Activated CD8-positive, alpha-beta T cell treated with anti-CD3 and anti-CD28 coated beads for 36 hours (primary cell): ENCODE results near the gene AGFG1. TPM values are rescaled to one million over a fixed set of nuclear protein-coding genes. Genes with fewer than 3 reads are reported as not detected.

Source experiments
- ATAC-seq: fragments of 200-7000 bp; cut with Tn5 transposase; one replicate; pipeline ENCODE4 v1.10.0; 2021; ENCODE audit warnings: mild to moderate bottlenecking, moderate library complexity
- CTCF ChIA-PET: fragments of 350-600 bp; sonication (Branson Sonifier 250); formaldehyde crosslinking; loops from one replicate; lab custom pipeline; 2021; ENCODE audit warnings: antibody characterized with exemption; lab: Charles Lee
- POLR2A ChIA-PET: fragments of 350-600 bp; sonication (Branson Sonifier 250); formaldehyde crosslinking; loops from one replicate; lab custom pipeline; 2021; ENCODE audit warnings: antibody characterized with exemption; lab: Charles Lee
- DNase-seq: peaks from one replicate; pipeline ENCODE4 v3.0.0-alpha.2; 2020
- H3K27ac Mint-ChIP-seq: one replicate; pipeline ENCODE4 v1.8.0; 2021; ENCODE audit warnings: mild to moderate bottlenecking, mixed read lengths
- H3K27me3 Mint-ChIP-seq: one replicate; pipeline ENCODE4 v1.8.0; 2021; ENCODE audit warnings: mixed read lengths
- H3K36me3 Mint-ChIP-seq: one replicate; pipeline ENCODE4 v1.8.0; 2021; ENCODE audit warnings: low read depth, mixed read lengths
- H3K4me1 Mint-ChIP-seq: one replicate; pipeline ENCODE4 v1.8.0; 2021; ENCODE audit warnings: low read depth, mixed read lengths
- H3K4me3 Mint-ChIP-seq: one replicate; pipeline ENCODE4 v1.8.0; 2021; ENCODE audit warnings: mild to moderate bottlenecking, moderate library complexity, mixed read lengths
- H3K9me3 Mint-ChIP-seq: one replicate; pipeline ENCODE4 v1.8.0; 2021; ENCODE audit warnings: mixed read lengths
- CTCF ChIP-seq: fragments of 200-600 bp; IDR thresholded peaks from one replicate; pipeline ENCODE4 v1.8.0; 2022; ENCODE audit warnings: antibody characterized with exemption, mild to moderate bottlenecking
- intact Hi-C: fragments of 100-400 bp; cut with micrococcal nuclease; formaldehyde crosslinking; loops from one replicate; pipeline ENCODE4 v1.10.0; 2022
- total RNA-seq, 2 experiments: library from RNA; stranded (reverse); gene quantifications; one replicate each; pipeline ENCODE4 v1.2.3, GENCODE V29; 2021

AGFG1 gene
- total RNA-seq, 2 experiments from 2014 or later: 117 to 119 TPM

- ATAC-seq (no peak), DNase-seq (peak; percentile 42)
- Mint-ChIP-seq H3K4me3 (no peak overlapping the region), H3K36me3 (peaks cover 66% of the 10 kb centered on the region), H3K27ac (no peak overlapping the region), H3K27me3 (no peaks in the 10 kb centered on the region), H3K9me3 (peaks cover 2% of the 10 kb centered on the region), H3K4me1 (peaks cover 21% of the 10 kb centered on the region)
- ChIA-PET POLR2A (no interaction called here), CTCF (interaction anchor here (0.7 to 1.9 kb wide), 10 partner anchors 9 to 140 kb away, joined by 3 to 6 read pairs (median 4); no protein-coding TSS in a partner anchor)
- intact Hi-C loops: no loop called here
- no peak for TF ChIP-seq CTCF
These were observed 74.0 kb downstream of the AGFG1 start for GRCh38 chr2:227545990-227546389.

- Mint-ChIP-seq H3K36me3 (peaks cover 33% of the 10 kb centered on the region), H3K4me1 (no peaks in the 10 kb centered on the region), H3K9me3 (no peaks in the 10 kb centered on the region), H3K4me3 (no peak overlapping the region), H3K27me3 (no peaks in the 10 kb centered on the region), H3K27ac (no peak overlapping the region)
- DNase-seq (no peak), ATAC-seq (no peak)
- ChIA-PET POLR2A (no interaction called here), CTCF (no interaction called here)
- intact Hi-C loops: no loop called here
- TF ChIP-seq CTCF: no peak
These were observed 79.9 kb downstream of the AGFG1 start for GRCh38 chr2:227551836-227552235.

GRCh38 chr2:227562581-227562980 lies 90.6 kb downstream of the AGFG1 start:
- TF ChIP-seq CTCF: no peak
- H3K36me3 Mint-ChIP-seq: peaks cover 8% of the 10 kb centered on the region
- intact Hi-C loops: no loop called here
- peaks cover 3% of the 10 kb centered on the region for H3K4me1 Mint-ChIP-seq
- no peaks in the 10 kb centered on the region for H3K27me3 Mint-ChIP-seq
- no peak overlapping the region for H3K4me3 Mint-ChIP-seq
- no peaks in the 10 kb centered on the region for H3K9me3 Mint-ChIP-seq
- no peak for ATAC-seq
- H3K27ac Mint-ChIP-seq: no peak overlapping the region
- CTCF ChIA-PET: no interaction called here
- POLR2A ChIA-PET: interaction anchor here (0.6 to 0.7 kb wide), 2 partner anchors 93 to 96 kb away, joined by 3 read pairs; no protein-coding TSS in a partner anchor
- no peak for DNase-seq

GRCh38 chr2:227565080-227565479 lies 93.1 kb downstream of the AGFG1 start:
- Mint-ChIP-seq H3K27ac (no peak overlapping the region), H3K4me1 (peaks cover 3% of the 10 kb centered on the region), H3K27me3 (no peaks in the 10 kb centered on the region), H3K9me3 (no peaks in the 10 kb centered on the region), H3K36me3 (peaks cover 6% of the 10 kb centered on the region), H3K4me3 (no peak overlapping the region)
- CTCF ChIA-PET: interaction anchor here (1.1 kb wide), 1 partner anchor 17 kb away, joined by 4 read pairs; no protein-coding TSS in a partner anchor
- intact Hi-C loops: no loop called here
- DNase-seq: no peak
- no peak for TF ChIP-seq CTCF
- POLR2A ChIA-PET: interaction anchor here (0.6 kb wide), 1 partner anchor 133 kb away, joined by 3 read pairs; no protein-coding TSS in a partner anchor
- no peak for ATAC-seq

GRCh38 chr2:227566012-227566411 lies 94.1 kb downstream of the AGFG1 start:
- POLR2A ChIA-PET: no interaction called here
- ATAC-seq (no peak), DNase-seq (no peak)
- H3K9me3 Mint-ChIP-seq: no peaks in the 10 kb centered on the region
- no peak for TF ChIP-seq CTCF
- intact Hi-C loops: no loop called here
- H3K4me1 Mint-ChIP-seq: peaks cover 3% of the 10 kb centered on the region
- H3K27ac Mint-ChIP-seq: no peak overlapping the region
- peaks cover 4% of the 10 kb centered on the region for H3K36me3 Mint-ChIP-seq
- no peaks in the 10 kb centered on the region for H3K27me3 Mint-ChIP-seq
- no peak overlapping the region for H3K4me3 Mint-ChIP-seq
- CTCF ChIA-PET: interaction anchor here (1.1 kb wide), 1 partner anchor 18 kb away, joined by 4 read pairs; no protein-coding TSS in a partner anchor
